HTERT RPE-1 (cell line): ENCODE data around the gene CNOT2.

Source experiments
- in situ Hi-C: fragments of 300-500 bp; cut with MboI; formaldehyde crosslinking; loops from 4 replicates; pipeline ENCODE4 v1.14.3; 2020; ENCODE audit warnings: low sequenced_read_pairs

The CNOT2 gene

GRCh38 chr12:70242695-70243509, at the start of gene CNOT2:
Gene CNOT2, plus strand, starts transcription at chr12:70243433. Its CDS starts 34,794 bp downstream, at chr12:70278227.
- in situ Hi-C loops = no loop called here

- in situ Hi-C loops = no loop called here
These were observed 49.2 kb upstream of the CNOT2 start for GRCh38 chr12:70194076-70194475.

GRCh38 chr12:70196811-70197281, 46.4 kb upstream of the CNOT2 start:
- in situ Hi-C loops = no loop called here

- in situ Hi-C loops = no loop called here
These were observed 45.9 kb upstream of the CNOT2 start for GRCh38 chr12:70197345-70197744.

GRCh38 chr12:70213707-70214106, 29.5 kb upstream of the CNOT2 start:
- in situ Hi-C loops = no loop called here

GRCh38 chr12:70214972-70215617, 28.1 kb upstream of the CNOT2 start:
- in situ Hi-C loops = no loop called here

- in situ Hi-C loops = no loop called here
These were observed 25.8 kb upstream of the CNOT2 start for GRCh38 chr12:70217416-70217815.

GRCh38 chr12:70221626-70222025, 21.6 kb upstream of the CNOT2 start:
- in situ Hi-C loops = no loop called here

- in situ Hi-C loops = no loop called here
These were observed 15.3 kb upstream of the CNOT2 start for GRCh38 chr12:70227911-70228310.

GRCh38 chr12:70230934-70231606, 12.2 kb upstream of the CNOT2 start:
- in situ Hi-C loops = no loop called here

- in situ Hi-C loops = no loop called here
These were observed 6.2 kb upstream of the CNOT2 start for GRCh38 chr12:70236990-70237389.

- in situ Hi-C loops = no loop called here
These were observed 2.6 kb upstream of the CNOT2 start for GRCh38 chr12:70240673-70241072.

GRCh38 chr12:70241845-70242244, 1.4 kb upstream of the CNOT2 start:
- in situ Hi-C loops = no loop called here

- in situ Hi-C loops = no loop called here
These were observed 508 bp downstream of the CNOT2 start for GRCh38 chr12:70243510-70244371.

- in situ Hi-C loops = no loop called here
These were observed 1.2 kb downstream of the CNOT2 start for GRCh38 chr12:70244409-70244808.

GRCh38 chr12:70245458-70245857, 2.2 kb downstream of the CNOT2 start:
- in situ Hi-C loops = no loop called here

GRCh38 chr12:70246580-70246979, 3.3 kb downstream of the CNOT2 start:
- in situ Hi-C loops = no loop called here

GRCh38 chr12:70247653-70248199, 4.5 kb downstream of the CNOT2 start:
- in situ Hi-C loops = no loop called here

- in situ Hi-C loops = no loop called here
These were observed 5.6 kb downstream of the CNOT2 start for GRCh38 chr12:70248876-70249275.

- in situ Hi-C loops = no loop called here
These were observed 6.7 kb downstream of the CNOT2 start for GRCh38 chr12:70249903-70250302.
